Epithelial cell of esophagus (primary cell): ENCODE results near the gene PISD.

Experiments used
- DNase-seq: peaks from one replicate; pipeline ENCODE4 v3.0.0; 2010; ENCODE audit warnings: low read depth
- H3K4me3 ChIP-seq: 2 replicates; pipeline ENCODE4 v1.5.1; 2011; ENCODE audit warnings: mild to moderate bottlenecking, low read length, control low read depth
- CTCF ChIP-seq: IDR thresholded peaks from 2 replicates; pipeline ENCODE4 v1.5.1; 2011; ENCODE audit warnings: low read depth, mild to moderate bottlenecking, low read length, control low read depth, inconsistent platforms; ENCODE audit not compliant: insufficient read depth; ENCODE audit errors: missing control alignments

PISD gene

GRCh38 chr22:31651664-31652063 lies 10.4 kb downstream of the PISD start:
- DNase-seq = no peak
- no peak for TF ChIP-seq CTCF
- H3K4me3 ChIP-seq = no peak overlapping the region

GRCh38 chr22:31650391-31650790 lies 11.6 kb downstream of the PISD start:
- TF ChIP-seq CTCF = no peak
- H3K4me3 ChIP-seq = no peak overlapping the region
- peak; percentile 92 for DNase-seq

GRCh38 chr22:31647523-31648320 lies 14.3 kb downstream of the PISD start:
- TF ChIP-seq CTCF = no peak
- H3K4me3 ChIP-seq = no peak overlapping the region
- peak; percentile 87 for DNase-seq

GRCh38 chr22:31647066-31647465 lies 14.9 kb downstream of the PISD start:
- peak; percentile 83 for DNase-seq
- H3K4me3 ChIP-seq = no peak overlapping the region
- no peak for TF ChIP-seq CTCF

- TF ChIP-seq CTCF = no peak
- H3K4me3 ChIP-seq = peak overlapping the region; percentile 3
- peak; percentile 91 for DNase-seq
Observed at GRCh38 chr22:31646186-31647019, 15.6 kb downstream of the PISD start.

- no peak overlapping the region for H3K4me3 ChIP-seq
- TF ChIP-seq CTCF = no peak
- DNase-seq = no peak
Observed at GRCh38 chr22:31639436-31640039, 22.5 kb downstream of the PISD start.
